Astrocyte of the spinal cord (primary cell): ENCODE measurements around the gene ORC3.
"Not testable (repeated sequence)": the region's sequence is repeated elsewhere in the genome, so short reads cannot be mapped to it uniquely, and the experiment has no call there.

Experiments used
- DNase-seq: peaks from one replicate; pipeline ENCODE4 v3.0.0; 2011; ENCODE audit warnings: low read depth, low spot score
- H3K4me3 ChIP-seq: 2 replicates; pipeline ENCODE4 v1.5.1; 2011; ENCODE audit warnings: low read depth, mild to moderate bottlenecking, low read length, moderate library complexity
- in situ Hi-C: cut with HindIII; loops from 2 replicates; pipeline ENCODE4 v1.10.0; 2017; ENCODE audit warnings: low sequenced_read_pairs
- TF ChIP-seq, protein P1 (sequence below): IDR thresholded peaks from 2 replicates; pipeline ENCODE4 v1.5.1; 2012; ENCODE audit warnings: low read depth, mild to moderate bottlenecking, low read length, inconsistent platforms

Gene ORC3

DNA sequence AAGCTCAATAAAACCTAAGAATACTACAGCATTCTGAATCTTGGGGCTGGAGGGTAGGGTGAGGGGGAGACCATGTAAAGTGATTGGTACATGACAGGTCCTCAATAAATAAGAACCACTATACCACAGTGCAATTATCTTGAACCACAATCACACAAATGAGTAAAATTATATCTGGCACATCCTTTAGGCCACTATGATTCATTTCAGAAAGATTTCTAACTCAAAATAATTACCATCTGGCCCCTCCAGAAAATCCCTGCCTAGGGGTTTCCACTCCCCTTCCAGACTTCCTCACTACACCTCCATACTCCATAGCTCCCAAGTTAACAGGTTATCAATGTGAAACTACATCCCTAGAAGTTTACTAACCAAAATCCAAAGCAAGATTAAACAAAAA is 92.4 kb downstream of the ORC3 start:
- DNase-seq = no peak
- TF ChIP-seq, protein P1, sequence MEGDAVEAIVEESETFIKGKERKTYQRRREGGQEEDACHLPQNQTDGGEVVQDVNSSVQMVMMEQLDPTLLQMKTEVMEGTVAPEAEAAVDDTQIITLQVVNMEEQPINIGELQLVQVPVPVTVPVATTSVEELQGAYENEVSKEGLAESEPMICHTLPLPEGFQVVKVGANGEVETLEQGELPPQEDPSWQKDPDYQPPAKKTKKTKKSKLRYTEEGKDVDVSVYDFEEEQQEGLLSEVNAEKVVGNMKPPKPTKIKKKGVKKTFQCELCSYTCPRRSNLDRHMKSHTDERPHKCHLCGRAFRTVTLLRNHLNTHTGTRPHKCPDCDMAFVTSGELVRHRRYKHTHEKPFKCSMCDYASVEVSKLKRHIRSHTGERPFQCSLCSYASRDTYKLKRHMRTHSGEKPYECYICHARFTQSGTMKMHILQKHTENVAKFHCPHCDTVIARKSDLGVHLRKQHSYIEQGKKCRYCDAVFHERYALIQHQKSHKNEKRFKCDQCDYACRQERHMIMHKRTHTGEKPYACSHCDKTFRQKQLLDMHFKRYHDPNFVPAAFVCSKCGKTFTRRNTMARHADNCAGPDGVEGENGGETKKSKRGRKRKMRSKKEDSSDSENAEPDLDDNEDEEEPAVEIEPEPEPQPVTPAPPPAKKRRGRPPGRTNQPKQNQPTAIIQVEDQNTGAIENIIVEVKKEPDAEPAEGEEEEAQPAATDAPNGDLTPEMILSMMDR = no peak
- H3K4me3 ChIP-seq = no peak overlapping the region
- in situ Hi-C loops = no loop called here

DNA sequence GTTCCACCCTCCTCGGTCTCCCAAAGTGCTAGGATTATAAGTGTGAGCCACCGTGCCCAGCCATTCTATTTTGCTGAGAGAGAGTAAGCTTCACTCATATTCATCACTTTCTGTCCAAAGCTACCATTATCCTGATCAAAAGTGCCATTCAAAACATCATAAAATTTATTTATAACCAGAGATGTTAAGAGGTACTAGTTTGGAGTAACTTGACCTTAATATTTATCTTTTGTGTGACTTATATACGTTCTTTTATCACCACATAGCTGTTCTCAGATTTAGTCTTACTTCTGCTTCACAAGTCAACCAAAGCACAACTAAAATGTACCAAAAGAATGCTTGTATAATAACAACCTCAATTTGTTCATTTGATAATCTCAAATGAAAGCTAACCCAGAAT is 94.0 kb downstream of the ORC3 start:
- TF ChIP-seq, protein P1 = no peak
- in situ Hi-C loops = no loop called here
- H3K4me3 ChIP-seq = no peak overlapping the region
- no peak for DNase-seq

DNA sequence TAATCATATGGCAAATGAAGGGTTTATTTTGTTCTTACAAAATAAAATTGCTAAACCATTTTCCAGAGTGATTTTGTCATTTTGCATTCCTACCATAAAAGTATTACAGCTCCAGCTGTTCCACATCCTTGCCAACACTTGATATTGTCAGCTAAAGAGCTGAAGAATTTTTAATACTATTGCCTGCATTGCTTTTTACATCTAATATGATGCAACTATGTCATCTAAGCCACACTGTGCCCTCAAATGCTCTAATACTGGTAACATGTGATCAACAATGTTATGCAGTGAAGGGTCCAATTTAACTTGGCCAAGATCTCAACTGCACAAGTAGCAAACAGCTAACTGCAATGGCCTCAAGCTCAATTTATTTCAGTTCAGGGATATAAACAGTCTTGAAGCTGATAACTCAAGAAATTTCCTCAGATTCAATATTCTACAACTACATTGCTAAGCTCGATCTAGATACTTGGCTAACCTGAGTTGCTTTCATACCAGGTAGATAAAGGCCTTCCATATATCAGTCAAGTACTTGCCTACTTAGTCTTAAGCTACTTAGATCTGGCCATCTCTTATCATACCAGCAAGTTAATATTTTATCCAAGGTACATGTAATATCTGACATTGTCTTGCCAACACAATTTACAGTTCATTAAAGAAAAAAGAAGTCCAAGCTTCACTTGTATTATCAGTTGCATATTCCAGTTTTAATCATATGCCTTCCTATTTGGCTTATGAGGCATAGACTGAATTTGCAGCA is 95.1 kb downstream of the ORC3 start:
- no peak overlapping the region for H3K4me3 ChIP-seq

DNA sequence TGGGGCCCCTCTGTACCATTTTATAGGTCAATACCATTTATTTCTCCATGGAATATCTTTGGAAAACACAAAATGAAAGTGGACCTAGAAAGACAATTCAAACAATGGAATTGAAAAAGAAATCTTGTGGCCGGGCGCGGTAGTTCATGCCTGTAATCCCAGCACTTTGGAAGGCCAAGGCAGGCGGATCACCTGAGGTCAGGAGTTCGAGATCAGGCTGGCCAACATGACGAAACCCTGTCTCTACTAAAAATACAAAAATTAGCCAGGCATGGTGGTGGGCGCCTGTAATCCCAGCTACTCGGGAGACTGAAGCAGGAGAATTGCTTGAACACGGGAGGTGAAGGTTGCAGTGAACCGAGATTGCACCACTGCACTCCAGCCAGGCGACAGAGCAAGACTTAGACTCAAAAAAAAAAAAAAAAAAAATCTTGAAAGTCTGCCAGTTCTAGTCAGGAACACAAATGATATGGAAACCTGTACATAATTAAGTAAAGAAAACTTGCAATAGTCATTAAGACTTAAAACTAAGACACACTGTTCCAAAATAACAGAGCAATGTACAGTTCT is 96.8 kb downstream of the ORC3 start:
- in situ Hi-C loops, H3K4me3 ChIP-seq, DNase-seq: not testable (repeated sequence)

More for the DNA sequence above, 95.1 kb downstream of the ORC3 start:
- DNase-seq = no peak
- in situ Hi-C loops = no loop called here
- TF ChIP-seq, protein P1 = no peak

DNA sequence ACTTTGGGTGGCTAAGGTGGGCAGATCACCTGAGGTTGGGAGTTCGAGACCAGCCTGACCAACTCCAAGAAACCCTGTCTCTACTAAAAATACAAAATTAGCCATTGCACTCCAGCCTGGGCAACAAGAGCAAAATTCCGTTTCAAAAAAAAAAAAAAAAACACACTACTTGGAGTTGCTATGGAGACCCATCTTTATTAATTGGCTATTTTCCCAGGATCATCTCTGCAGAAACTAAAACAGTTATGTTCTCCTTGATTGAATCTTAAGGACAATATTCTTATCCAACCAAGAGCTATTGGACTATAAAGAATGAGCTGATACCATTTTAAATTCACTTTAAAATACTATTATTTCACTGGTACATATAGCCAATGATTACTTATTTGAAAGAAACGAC is 97.4 kb downstream of the ORC3 start:
- in situ Hi-C loops = no loop called here
- no peak for DNase-seq
- TF ChIP-seq, protein P1 = no peak
- no peak overlapping the region for H3K4me3 ChIP-seq

DNA sequence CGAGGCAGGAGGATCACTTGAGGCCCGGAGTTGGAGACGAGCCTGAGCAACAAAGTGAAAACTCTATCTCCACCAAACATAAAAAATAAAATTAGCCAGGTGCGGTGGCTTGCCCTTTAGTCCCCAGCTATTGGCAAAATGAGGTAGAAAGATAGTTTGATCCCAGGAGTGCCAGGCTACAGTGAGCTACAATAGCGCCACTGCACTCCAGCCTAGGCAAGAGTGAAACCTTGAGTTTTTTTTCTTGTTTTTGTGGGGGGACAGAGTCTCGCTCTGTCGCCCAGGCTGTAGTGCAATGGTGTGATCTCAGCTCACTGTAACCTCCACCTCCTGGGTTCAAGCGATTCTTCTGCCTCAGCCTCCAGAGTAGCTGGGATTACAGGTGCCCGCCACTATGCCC is 98.0 kb downstream of the ORC3 start:
- H3K4me3 ChIP-seq, DNase-seq, in situ Hi-C loops: not testable (repeated sequence)

DNA sequence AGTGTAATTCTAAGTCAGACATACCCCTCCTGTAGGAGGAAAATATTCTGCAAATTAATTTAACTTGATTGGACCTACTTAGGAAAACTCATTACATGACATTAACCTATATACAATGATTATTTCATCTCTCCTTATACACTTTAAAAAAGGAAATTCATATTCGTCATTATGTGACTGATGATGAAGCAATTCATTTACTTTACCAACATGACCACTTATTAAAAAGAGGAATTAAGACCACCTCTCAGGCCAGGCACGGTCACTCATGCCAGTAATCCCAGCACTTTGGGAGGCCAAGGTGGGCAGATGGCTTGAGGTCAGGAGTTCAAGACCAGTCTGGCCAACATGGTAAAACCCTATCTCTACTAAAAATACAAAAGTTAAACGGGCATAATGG is 100.5 kb downstream of the ORC3 start:
- in situ Hi-C loops = no loop called here
- TF ChIP-seq, protein P1 = no peak
- no peak overlapping the region for H3K4me3 ChIP-seq
- DNase-seq = no peak

DNA sequence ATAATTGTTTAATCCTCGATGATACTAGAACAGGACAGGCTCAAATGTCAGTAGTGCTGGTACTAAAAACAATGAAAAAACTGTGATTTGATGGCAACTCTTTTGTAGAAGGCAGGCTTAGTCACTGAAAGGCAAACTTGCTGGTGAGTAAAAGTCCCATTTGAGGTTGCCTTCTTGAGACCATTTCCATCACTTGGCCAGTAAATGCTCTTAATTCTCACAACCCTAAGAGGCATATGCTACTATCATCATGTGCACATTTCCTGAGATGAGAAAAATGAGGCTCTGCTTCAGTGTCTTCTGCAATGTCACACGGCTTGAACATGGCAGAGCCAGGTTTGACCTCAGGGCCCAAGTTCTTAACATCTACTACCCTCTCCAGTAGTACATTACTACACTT is 102.2 kb downstream of the ORC3 start:
- DNase-seq = peak; percentile 24
- in situ Hi-C loops = no loop called here
- TF ChIP-seq, protein P1 = no peak
- H3K4me3 ChIP-seq = no peak overlapping the region

DNA sequence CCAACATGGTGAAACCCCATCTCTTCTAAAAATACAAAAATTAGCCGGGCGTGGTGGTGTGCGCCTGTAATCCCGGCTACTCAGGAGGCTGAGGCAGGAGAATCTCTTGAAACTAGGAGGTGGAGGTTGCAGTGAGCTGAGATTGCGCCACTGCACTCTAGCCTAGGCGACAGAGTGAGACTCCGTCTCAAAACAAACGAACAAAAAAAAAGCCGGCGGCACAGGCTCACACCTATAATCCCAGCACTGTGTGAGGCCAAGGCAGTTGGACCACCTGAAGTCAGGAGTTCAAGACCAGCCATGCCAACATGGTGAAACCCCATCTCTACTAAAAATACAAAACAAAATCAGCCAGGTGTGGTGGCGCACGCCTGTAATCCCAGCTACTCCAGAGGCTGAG is 106.9 kb downstream of the ORC3 start:
- in situ Hi-C loops, DNase-seq, H3K4me3 ChIP-seq: not testable (repeated sequence)
